GM21360 (cell line): Measurements from ENCODE around the gene SUCLG2.
"Not testable (repeated sequence)": the region's sequence is repeated elsewhere in the genome, so short reads cannot be mapped to it uniquely, and the experiment has no call there.

Source experiments
- ATAC-seq: cut with Tn5 transposase; IDR thresholded peaks from one replicate; pipeline ENCODE4 v1.9.1; 2021; ENCODE audit warnings: mild to moderate bottlenecking, moderate library complexity; ENCODE audit not compliant: unreplicated experiment

Gene SUCLG2

DNA sequence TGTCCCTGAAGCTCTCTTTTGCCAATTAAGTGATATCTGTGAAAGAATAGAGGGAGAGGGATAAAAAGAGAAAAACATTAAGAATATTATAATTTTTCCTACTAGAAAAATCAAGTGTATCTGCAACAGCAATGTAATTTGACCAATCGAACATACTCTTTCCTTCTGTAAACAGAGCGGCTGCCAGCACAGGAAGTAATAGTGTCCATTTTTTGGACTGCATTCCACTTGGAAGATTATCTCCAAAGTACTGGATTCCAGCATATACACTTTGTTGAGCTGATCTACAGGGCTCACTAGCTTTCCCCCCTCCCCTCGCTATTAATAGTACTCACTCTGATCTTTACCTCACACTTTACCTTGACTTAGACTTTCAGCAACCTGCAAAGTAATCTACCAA lies 90.4 kb downstream of the SUCLG2 start:
- ATAC-seq: no peak

DNA sequence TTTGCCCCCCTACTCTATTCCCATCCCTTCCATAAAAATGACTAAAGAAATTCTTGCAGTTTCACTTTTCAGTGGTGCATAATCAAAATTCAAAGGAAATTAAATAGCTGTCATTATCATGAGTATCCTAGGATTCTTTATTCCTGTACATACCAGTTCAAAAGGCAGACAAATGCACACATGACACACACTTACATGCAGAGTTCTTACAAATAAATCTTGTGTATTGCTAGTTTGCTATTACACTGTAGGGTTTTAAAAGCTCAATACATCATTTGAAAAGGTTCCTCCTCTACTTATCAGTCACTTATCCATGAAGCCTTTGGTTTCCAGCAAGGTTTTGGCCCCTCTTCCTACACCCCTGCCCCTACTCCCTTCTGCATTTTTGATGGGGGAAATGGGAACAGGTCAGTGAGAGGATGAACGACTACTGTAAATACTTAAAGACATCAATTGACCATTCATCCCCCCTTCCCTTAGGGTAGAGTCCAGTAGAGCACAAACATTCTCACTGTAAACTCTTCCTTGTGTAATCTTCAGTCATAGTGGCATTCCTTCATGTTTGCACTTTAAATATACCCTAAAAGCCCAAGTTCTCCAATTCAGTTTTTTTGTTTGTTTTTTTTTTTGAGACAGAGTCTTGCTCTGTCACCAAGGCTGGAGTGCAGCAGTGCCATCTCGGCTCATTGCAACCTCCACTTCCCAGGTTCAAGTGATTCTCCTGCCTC lies 92.6 kb downstream of the SUCLG2 start:
- no peak for ATAC-seq

DNA sequence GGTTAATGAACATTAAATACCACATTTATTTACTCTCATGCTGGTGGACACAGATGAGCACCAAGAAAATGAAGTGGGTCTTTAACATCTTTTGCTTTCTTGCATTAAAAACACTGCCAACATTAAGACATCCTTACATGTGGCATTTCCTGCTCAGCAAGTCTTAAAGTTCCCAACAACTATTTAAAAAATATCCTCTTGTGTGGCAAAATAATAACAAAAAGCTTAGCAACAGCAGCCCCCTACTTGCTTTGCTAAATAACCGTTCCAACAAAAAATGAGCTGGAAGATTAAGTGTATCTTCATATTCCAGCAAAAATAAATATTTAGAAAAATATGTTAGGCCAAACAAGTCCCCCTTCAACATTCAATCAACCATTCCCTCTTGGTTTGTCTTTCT lies 93.1 kb downstream of the SUCLG2 start:
- ATAC-seq: no peak

DNA sequence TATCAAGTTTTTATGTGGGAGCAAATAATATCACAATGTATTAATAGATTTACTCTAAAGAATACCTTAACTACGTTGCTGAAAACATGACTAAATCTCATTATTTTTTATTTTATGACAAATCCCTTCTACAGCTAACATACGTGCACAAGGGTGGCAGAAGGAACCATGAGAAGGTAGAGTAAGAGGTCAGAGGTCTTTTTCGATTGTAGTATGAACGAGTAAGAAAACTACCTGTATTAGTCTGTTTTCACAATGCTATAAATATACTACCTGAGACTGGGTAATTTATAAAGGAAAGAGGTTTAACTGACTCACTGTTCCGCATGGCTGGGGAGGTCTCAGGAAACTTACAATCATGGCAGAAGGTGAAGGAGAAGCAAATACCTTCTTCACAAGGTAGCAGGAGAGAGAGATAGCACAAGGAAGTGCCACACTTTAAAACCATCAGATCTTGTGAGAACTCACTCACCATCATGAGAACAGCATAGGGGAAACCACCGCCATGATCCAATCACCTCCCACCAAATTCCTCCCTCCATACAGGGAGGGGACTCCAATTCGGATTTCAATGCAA lies 95.3 kb downstream of the SUCLG2 start:
- ATAC-seq: no peak

DNA sequence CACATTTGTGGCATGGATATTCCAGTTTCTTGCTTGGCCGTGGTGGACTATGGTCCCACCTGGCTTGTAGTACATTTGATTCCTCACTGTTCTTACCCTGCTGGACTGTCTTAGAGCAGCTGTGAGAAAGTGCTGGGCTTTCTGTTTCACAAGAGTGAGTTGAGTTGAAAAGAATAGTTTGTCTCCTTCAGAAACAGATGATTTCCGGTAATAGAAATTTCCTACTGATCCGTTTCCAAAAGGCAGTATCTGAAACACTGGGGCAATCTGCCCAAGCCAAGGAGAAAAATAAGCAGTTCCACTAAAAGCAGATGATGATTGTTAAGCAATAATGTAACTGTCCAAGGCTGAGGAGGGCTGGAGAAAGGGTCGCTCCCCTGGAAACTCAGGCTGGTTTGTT lies 96.0 kb downstream of the SUCLG2 start:
- ATAC-seq: no peak

DNA sequence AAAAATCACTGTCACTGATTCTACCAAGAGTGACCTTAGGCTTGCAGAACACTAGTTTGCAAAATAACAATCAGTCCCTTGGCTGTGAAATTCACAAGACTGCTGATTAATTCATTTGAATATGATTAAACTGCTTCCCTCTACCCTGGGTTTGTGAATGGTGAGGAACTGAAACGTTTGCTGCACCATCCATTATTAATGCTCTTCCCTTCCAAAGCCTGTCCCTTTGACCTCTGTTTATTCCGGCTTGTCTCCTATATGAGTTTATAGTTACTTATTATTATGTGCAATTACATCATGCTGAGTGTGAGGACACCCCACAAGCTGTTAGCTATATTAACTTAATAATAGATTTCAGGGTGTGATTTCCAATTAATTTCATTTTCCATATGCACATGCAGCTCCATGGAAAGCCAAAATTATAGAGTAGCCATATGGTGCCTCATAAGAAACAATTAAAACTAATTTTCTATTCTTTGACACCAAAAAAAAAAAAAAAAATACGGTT lies 96.5 kb downstream of the SUCLG2 start:
- ATAC-seq: no peak

DNA sequence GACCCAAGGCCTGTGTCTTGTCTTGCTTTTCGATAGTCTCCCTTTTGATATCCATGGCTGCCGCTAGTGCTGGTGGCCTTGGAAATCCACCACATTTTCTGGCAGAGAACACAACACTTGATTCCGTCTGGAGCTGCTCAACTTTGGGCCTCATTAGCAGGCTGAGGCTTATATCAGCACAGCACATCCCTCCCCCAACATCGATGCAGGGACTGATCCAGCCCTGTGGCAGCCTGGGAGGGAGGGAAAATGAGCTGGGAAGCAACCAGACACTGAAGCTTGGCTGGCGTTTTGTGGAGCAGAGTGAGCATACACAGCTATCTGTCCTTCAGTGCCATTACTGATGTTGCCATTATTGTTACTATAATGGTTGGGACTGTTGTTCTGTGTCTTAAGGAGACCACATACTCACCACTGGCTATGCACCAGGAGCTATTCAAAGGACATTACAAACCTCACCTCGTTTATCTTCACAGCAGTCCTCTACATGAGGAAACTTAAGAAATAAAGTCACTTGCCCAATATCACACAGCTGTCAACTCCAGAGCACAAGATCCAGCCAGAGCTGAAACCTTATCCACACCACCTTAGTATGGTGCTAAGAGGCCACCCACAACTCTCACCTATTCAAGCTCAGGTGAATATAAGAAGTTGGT lies 102.9 kb downstream of the SUCLG2 start:
- ATAC-seq: no peak

DNA sequence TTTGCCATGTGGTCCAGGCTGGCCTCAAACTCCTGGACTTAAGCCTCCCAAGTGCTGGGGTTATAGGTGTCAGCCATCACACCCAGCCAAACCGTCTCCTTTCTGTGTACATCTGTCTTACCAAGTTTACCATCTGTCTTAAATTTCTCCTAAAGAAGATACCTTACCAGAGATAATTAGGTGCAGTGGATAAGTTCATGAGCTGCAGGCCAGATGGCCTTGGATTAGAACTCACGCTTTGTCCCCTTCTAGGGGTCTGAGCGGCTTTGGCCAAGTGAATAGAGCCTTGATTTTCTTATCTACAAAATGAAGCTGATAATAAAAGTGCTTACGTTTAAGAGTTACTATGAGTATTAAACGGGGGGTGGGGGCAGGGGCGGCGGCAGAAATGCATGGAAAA lies 103.9 kb downstream of the SUCLG2 start:
- no peak for ATAC-seq

DNA sequence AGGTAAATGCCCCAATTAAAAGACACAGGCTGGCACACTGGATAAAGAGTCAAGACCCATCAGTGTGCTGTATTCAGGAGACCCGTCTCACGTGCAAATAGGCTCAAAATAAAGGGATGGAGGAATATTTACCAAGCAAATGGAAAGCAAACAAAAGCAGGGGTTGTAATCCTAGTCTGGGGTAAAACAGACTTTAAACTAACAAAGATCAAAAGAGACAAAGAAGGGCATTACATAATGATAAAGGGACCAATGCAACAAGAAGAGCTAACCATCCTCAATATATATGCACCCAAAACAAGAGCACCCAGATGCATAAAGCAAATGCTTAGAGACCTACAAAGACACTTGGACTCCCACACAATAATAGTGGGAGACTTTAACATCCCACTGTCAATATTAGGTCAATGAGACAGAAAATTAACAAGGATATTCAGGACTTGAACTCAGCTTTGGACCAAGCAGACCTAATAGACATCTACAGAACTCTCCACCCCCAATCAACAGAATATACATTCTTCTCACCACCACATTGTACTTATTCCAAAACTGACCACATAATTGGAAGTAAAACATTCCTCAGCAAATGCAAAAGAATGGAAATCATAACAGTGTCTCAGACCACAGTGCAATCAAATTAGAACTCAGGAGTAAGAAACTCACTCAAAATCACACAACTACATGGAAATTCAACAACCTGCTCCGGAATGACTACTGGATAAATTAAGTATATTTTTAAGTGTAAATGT lies 111.7 kb downstream of the SUCLG2 start:
- ATAC-seq: not testable (repeated sequence)

DNA sequence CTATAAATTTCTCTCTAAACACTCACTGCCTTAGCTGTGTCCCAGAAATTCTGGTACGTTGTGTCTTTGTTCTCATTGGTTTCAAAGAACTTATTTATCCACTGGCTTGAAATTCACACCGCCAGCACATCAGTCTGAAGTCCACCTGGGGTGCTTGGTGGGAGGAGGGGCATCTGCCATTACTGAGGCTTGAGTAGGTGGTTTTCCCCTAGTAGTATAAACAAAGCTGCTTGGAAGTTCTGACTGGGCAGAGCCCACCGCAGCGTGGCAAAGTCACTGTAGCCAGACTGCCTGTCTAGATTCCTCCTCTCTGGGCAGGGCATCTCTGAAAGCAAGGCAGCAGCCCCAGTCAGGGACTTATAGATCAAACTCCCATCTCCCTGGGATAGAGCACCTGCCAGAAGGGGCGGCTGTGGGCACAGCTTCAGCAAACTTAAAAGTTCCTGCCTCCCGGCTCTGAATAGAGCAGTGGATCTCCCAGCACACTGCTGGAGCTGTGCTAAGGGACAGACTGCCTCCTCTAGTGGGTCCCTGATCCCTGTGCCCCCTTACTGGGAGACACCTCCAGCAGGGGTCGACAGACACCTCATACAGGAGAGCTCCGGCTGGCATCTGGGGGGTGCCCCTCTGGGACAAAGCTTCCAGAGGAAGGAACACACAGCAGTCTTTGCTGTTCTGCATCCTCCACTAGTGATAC lies 114.1 kb downstream of the SUCLG2 start:
- no peak for ATAC-seq

DNA sequence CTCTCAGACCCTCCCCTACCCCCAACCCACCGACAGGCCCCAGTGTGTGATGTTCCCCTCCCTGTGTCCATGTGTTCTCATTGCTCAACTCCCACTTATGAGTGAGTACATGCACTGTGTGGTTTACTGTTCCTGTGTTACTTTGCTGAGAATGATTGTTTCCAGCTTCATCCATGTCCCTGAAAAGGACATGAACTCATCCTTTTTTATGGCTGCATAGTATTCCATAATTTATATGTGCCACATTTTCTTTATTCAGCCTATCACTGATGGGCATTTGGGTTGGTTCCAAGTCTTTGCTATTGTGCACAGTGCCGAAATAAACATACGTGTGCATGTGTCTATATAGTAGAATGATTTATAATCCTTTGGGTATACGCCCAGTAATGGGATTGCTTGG lies 117.2 kb downstream of the SUCLG2 start:
- not testable (repeated sequence) for ATAC-seq

DNA sequence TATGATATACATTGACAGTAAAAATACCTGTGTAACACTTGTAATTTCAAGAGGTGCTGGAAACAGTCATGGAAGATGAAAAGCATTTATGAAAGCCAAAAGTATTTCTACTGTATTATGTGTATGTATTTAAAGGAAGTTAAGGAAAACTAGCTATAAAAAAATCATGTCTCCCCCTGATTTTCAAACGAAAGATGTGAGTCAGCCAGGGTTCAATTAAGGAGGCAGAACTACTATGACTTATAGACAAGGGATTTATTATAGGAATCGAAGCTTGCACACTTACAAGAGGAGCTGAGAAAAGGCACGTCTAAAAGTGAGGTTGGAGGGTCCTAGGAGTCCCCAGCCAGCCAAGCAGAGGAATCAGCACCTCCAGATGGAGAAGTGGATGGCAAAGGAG lies 119.4 kb downstream of the SUCLG2 start:
- ATAC-seq: no peak

DNA sequence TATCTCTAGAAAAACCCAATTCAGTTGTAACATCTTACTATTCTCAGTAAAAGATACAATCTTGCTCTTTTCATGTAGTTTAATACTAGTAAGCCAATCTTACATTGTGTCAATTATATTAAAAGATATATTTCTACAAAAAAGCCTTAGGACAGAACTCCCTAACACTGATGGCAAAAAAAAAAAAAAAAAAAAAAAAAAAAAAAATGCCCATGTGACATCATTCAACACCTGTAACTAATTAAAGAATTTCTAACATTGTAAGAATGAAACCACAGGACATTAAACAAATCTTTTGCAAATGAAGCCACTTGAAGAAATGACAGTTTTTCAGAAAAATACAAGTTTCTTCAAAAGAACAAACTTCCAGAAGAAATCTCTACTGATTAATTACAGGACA lies 119.8 kb downstream of the SUCLG2 start:
- no peak for ATAC-seq

DNA sequence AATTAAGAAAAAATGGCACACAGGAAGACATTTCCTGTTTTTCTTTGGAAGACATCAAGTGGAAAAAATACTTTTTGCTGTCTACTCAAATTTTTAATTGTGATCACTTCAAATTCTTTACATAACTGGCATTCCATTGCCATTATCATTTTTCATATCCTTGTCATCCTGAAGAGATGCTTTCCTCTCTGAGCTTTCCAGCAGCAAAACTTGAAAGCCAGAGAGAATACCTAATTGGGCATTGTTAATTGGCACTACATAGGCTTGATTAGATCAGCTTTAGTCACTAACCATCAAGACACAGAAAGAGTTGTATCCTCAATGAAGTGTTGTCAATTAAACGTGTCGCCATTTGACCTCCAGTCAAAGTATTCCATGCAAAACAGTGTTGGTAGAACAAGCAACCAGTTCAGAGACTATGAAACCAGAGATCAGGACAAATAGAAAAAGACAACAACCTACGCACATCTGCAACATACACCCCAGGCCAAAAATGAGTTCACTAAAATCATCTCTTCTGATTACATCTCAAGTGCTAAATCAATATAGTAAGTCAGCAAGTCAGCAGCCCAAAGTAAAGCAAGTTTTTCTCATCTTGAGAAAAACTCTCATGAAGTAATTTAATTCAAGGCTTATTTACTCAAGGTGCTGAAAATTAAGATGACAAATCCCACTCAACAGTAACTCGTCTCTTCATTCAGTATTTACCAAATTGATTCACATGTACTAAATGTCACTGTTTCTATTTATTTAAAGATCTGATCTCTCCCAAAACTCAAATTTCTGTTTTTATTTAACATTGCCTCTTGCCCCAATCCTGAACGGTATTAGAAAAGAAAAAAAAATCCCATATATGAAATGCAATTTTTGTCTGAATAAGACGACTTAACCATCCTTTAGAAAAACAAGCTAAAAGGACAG lies 123.0 kb downstream of the SUCLG2 start:
- ATAC-seq: no peak

DNA sequence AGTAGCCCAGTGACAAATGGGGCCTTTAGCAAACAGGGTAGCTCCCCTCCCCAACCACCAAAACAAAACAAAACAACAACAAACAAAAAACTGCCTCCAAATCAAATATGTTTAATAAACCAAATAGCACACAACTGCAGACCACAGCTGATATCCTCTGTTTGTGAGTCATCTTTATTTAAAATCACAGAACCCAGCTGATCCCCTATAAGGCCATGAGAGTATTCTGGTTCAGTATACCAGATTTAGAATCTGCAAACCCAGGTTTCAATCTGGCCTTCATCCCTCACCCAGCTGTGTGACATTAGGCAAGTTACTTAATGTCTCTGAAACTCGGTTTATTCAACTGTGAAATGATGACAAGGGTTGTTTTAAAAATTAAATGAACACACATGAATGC lies 124.5 kb downstream of the SUCLG2 start:
- no peak for ATAC-seq

DNA sequence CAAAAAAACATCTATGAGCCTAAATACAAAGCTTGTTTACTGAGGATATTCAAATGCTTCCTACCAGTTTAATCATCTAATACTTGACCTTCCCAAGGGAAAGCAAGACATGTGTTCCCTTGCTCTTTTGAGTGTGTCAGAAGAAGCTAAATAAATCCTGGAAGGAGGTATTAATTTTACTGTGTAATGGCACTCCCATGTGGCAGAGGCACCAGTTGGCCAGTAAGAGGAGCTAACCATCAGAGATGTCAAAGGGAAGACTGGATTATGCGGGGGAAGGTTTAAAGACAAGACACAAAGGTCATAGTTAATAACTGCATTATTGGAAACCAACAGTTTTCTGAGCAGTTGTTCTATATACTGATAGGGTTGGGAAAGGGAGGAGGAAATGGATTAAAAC lies 125.1 kb downstream of the SUCLG2 start:
- ATAC-seq: no peak

DNA sequence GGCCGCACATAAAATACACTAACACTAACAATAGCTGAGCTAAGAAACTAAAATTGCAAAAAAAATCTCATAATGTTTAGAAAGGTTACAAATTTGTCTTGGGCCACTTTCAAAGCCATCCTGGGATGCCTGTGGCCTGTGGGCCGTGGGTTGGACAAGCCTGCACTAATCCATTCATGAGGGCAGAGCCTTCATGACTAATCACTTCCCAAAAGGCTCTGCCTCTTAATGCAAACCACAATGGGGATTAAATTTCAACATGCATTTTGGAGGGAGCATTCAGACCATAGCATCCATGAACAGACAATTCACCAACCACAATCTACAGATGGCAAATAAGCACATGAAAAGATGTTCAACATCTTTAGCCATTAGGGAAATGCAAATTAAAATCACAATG lies 128.2 kb downstream of the SUCLG2 start:
- no peak for ATAC-seq

DNA sequence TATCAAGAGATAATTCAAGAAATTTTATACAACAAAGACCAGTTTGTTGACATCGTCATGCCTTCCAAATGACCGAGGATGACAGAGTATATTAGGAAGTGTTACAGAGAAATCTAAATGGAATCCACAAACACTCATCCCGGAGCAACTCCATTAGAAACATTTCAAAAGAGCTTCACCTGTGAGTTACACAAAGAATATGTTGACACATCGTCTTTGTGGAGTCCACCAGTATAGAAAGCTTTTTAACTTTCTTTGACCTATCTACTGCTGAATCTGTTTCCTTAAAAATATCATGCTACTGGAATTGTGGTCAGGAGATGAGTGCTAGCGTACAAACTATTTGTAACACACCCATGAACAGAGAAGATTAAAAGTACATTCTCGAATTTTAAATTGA lies 130.4 kb downstream of the SUCLG2 start:
- no peak for ATAC-seq

DNA sequence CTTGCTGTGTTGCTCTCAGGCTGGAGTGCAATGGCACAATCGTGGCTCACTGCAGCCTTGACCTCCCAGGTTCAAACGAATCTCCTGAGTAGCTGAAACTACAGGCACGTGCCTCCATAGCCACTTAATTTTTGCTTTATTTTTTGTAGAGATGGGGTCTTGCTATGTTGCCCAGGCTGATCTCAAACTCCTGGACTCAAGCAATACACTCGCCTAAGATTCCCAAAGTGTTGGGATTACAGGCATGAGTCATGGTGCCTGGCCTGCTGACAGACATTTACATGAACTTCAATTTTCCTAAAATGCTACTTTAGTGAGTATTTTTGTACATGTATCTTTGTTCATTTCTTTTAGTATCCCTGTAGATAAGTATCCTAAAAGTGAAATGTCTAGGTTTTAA lies 132.3 kb downstream of the SUCLG2 start:
- ATAC-seq: no peak
